ENCODE measurements around the gene CST6.

- TF ChIP-seq CTCF (conservative IDR thresholded peaks at IDR 0.05 in 1 of 2, IDR thresholded peaks at IDR 0.05 in 1 of 2; ENCODE audit: low read depth in 1 of 2, low read length in 2 of 2) (no peak), EZH2 (IDR thresholded peaks at IDR 0.05; ENCODE audit: low read length, missing control alignments) (no peak)
Observed at GRCh38 chr11:66004186-66004585, 7.6 kb upstream of the CST6 start.
